Loucy (cell line): ENCODE results near the gene SPTSSB.

Experiments used
- H2AFZ ChIP-seq: fragments of 200-600 bp; sonication (generic); 2 replicates; pipeline ENCODE4 v1.6.0; 2016; ENCODE audit warnings: antibody characterized with exemption, mild to moderate bottlenecking, low read length, moderate library complexity
- H3F3A ChIP-seq: fragments of 200-600 bp; 2 replicates; pipeline ENCODE4 v1.6.0; 2016; ENCODE audit warnings: antibody characterized with exemption, low read depth, mild to moderate bottlenecking
- H3K27me3 ChIP-seq: fragments of 200-600 bp; sonication (generic); 2 replicates; pipeline ENCODE4 v1.6.1; 2014; ENCODE audit warnings: low read length, mild to moderate bottlenecking; ENCODE audit not compliant: insufficient read depth, poor library complexity, severe bottlenecking
- H3K36me3 ChIP-seq: fragments of 200-600 bp; sonication (generic); 2 replicates; pipeline ENCODE4 v1.6.1; 2016; ENCODE audit warnings: low read length; ENCODE audit not compliant: insufficient read depth
- H3K4me1 ChIP-seq: fragments of 200-600 bp; sonication (generic); 2 replicates; pipeline ENCODE4 v1.5.1; 2014; ENCODE audit warnings: low read length, mild to moderate bottlenecking; ENCODE audit not compliant: insufficient read depth, poor library complexity, severe bottlenecking
- H3K4me2 ChIP-seq: fragments of 200-600 bp; sonication (generic); 2 replicates; pipeline ENCODE4 v1.6.0; 2014; ENCODE audit warnings: antibody characterized with exemption, low read length, low read depth, mild to moderate bottlenecking; ENCODE audit not compliant: poor library complexity, severe bottlenecking
- H3K4me3 ChIP-seq: fragments of 200-600 bp; sonication (generic); 2 replicates; pipeline ENCODE4 v1.5.1; 2014; ENCODE audit warnings: low read length, mild to moderate bottlenecking, mixed read lengths; ENCODE audit not compliant: poor library complexity, severe bottlenecking
- H3K79me2 ChIP-seq: fragments of 200-600 bp; sonication (generic); 2 replicates; pipeline ENCODE4 v1.6.1; 2014; ENCODE audit warnings: low read length; ENCODE audit not compliant: insufficient read depth
- H3K9ac ChIP-seq: fragments of 200-600 bp; sonication (generic); 2 replicates; pipeline ENCODE4 v1.6.0; 2014; ENCODE audit warnings: mild to moderate bottlenecking, low read depth, low read length, moderate library complexity; ENCODE audit not compliant: poor library complexity, severe bottlenecking
- H3K9me2 ChIP-seq: fragments of 200-600 bp; sonication (generic); replicated peaks from 2 replicates; pipeline ENCODE4 v1.6.1; 2016; ENCODE audit warnings: low read depth, low read length, mixed read lengths
- H3K9me3 ChIP-seq: fragments of 200-600 bp; sonication (generic); 2 replicates; pipeline ENCODE4 v1.6.1; 2014; ENCODE audit warnings: mild to moderate bottlenecking, antibody characterized with exemption, low read length, low read depth; ENCODE audit not compliant: insufficient read depth
- H4K20me1 ChIP-seq: fragments of 200-600 bp; sonication (generic); 2 replicates; pipeline ENCODE4 v1.6.0; 2014; ENCODE audit warnings: antibody characterized with exemption, low read length, mild to moderate bottlenecking; ENCODE audit not compliant: insufficient read depth, poor library complexity, severe bottlenecking
- CTCF ChIP-seq: fragments of 200-600 bp; sonication (generic); conservative IDR thresholded peaks from 2 replicates; pipeline ENCODE4 v1.5.1; 2014; ENCODE audit warnings: mild to moderate bottlenecking, antibody characterized with exemption, low read length
- EZH2phosphoT487 ChIP-seq: fragments of 200-600 bp; IDR thresholded peaks from 2 replicates; pipeline ENCODE4 v1.6.1; 2018; ENCODE audit warnings: antibody characterized with exemption, mild to moderate bottlenecking, moderate library complexity, borderline replicate concordance

SPTSSB gene

GRCh38 chr3:161358488-161358887, 12.8 kb downstream of the SPTSSB start:
- Histone ChIP-seq H3K4me2 (no peak overlapping the region), H3K27me3 (no peaks in the 10 kb centered on the region), H3K9me2 (no peaks in the 10 kb centered on the region), H3F3A (no peaks in the 10 kb centered on the region), H3K79me2 (no peaks in the 10 kb centered on the region), H2AFZ (no peak overlapping the region), H3K4me3 (no peak overlapping the region), H3K36me3 (no peaks in the 10 kb centered on the region), H3K9ac (no peak overlapping the region), H3K9me3 (no peaks in the 10 kb centered on the region), H4K20me1 (no peaks in the 10 kb centered on the region), H3K4me1 (no peaks in the 10 kb centered on the region)
- TF ChIP-seq EZH2phosphoT487 = no peak
- TF ChIP-seq CTCF = no peak

- Histone ChIP-seq H4K20me1 (no peaks in the 10 kb centered on the region), H2AFZ (no peak overlapping the region), H3K4me1 (no peaks in the 10 kb centered on the region), H3K4me2 (no peak overlapping the region), H3K4me3 (no peak overlapping the region), H3K9ac (no peak overlapping the region), H3K27me3 (no peaks in the 10 kb centered on the region), H3F3A (no peaks in the 10 kb centered on the region), H3K36me3 (no peaks in the 10 kb centered on the region), H3K79me2 (no peaks in the 10 kb centered on the region), H3K9me3 (no peaks in the 10 kb centered on the region), H3K9me2 (no peaks in the 10 kb centered on the region)
- TF ChIP-seq CTCF (no peak), EZH2phosphoT487 (no peak)
Observed at GRCh38 chr3:161356287-161356686, 15.0 kb downstream of the SPTSSB start.

GRCh38 chr3:161355508-161355907, 15.8 kb downstream of the SPTSSB start:
- Histone ChIP-seq H3K4me3 (no peak overlapping the region), H3K9me3 (no peaks in the 10 kb centered on the region), H3K79me2 (no peaks in the 10 kb centered on the region), H3K27me3 (no peaks in the 10 kb centered on the region), H2AFZ (no peak overlapping the region), H3K4me1 (no peaks in the 10 kb centered on the region), H3K4me2 (no peak overlapping the region), H4K20me1 (no peaks in the 10 kb centered on the region), H3K9ac (no peak overlapping the region), H3F3A (no peaks in the 10 kb centered on the region), H3K36me3 (no peaks in the 10 kb centered on the region), H3K9me2 (no peaks in the 10 kb centered on the region)
- TF ChIP-seq EZH2phosphoT487 (no peak), CTCF (no peak)
